Calu3 (cell line): ENCODE data around the gene PPFIBP2. TPM values are rescaled to one million over a fixed set of nuclear protein-coding genes. Genes with fewer than 3 reads are reported as not detected.

Experiments used
- BruUV-seq: library from RNA; stranded (reverse); fragments of 400-500 nt; replicated peaks from 2 replicates; lab custom pipeline; 2021; lab: Mats Ljungman, UMichigan
- CTCF ChIA-PET: fragments of 300-600 bp; sonication (Branson Sonifier 250); formaldehyde crosslinking; loops from one replicate; lab custom pipeline; 2022; ENCODE audit warnings: antibody characterized with exemption; lab: Charles Lee
- DNase-seq: peaks from one replicate; pipeline ENCODE4 v3.0.0; 2022
- H3K27ac Mint-ChIP-seq: one replicate; pipeline ENCODE4 v1.8.0; 2022; ENCODE audit warnings: mixed read lengths; ENCODE audit not compliant: unreplicated experiment
- H3K27me3 Mint-ChIP-seq: one replicate; pipeline ENCODE4 v1.8.0; 2022; ENCODE audit warnings: mixed read lengths; ENCODE audit not compliant: unreplicated experiment
- H3K36me3 Mint-ChIP-seq: one replicate; pipeline ENCODE4 v1.8.0; 2022; ENCODE audit warnings: mild to moderate bottlenecking, moderate library complexity, mixed read lengths; ENCODE audit not compliant: insufficient read depth, unreplicated experiment
- H3K4me1 Mint-ChIP-seq: one replicate; pipeline ENCODE4 v1.8.0; 2022; ENCODE audit warnings: mild to moderate bottlenecking, low read depth, mixed read lengths; ENCODE audit not compliant: unreplicated experiment
- H3K4me3 Mint-ChIP-seq: one replicate; pipeline ENCODE4 v1.8.0; 2022; ENCODE audit warnings: mild to moderate bottlenecking, low read depth, moderate library complexity, mixed read lengths; ENCODE audit not compliant: unreplicated experiment
- H3K9me3 Mint-ChIP-seq: one replicate; pipeline ENCODE4 v1.8.0; 2022; ENCODE audit warnings: low read depth, mixed read lengths; ENCODE audit not compliant: unreplicated experiment
- CTCF ChIP-seq: fragments of 200-600 bp; IDR thresholded peaks from one replicate; pipeline ENCODE4 v1.8.0; 2022; ENCODE audit warnings: antibody characterized with exemption; ENCODE audit not compliant: unreplicated experiment
- intact Hi-C: fragments of 100-400 bp; cut with micrococcal nuclease; formaldehyde crosslinking; loops from one replicate; pipeline ENCODE4 v1.10.0; 2022; ENCODE audit not compliant: unreplicated experiment
- total RNA-seq: library from RNA; stranded (reverse); gene quantifications from 2 replicates; pipeline ENCODE4 v1.2.3, GENCODE V29; 2022

PPFIBP2 gene
- total RNA-seq, 1 experiment from 2014 or later, result 28.5 TPM

- Mint-ChIP-seq H3K27me3 (no peaks in the 10 kb centered on the region), H3K4me1 (no peaks in the 10 kb centered on the region), H3K27ac (no peak overlapping the region), H3K9me3 (no peaks in the 10 kb centered on the region), H3K4me3 (no peak overlapping the region), H3K36me3 (no peaks in the 10 kb centered on the region)
- no peak for TF ChIP-seq CTCF
- BruUV-seq, result no TSS peak
- intact Hi-C loops, result no loop called here
- CTCF ChIA-PET, result interaction anchor here (1.0 kb wide), 1 partner anchor 17 kb away, joined by 3 read pairs; no protein-coding TSS in a partner anchor
- DNase-seq, result no peak
Measured at GRCh38 chr11:7628660-7629059, 114.9 kb downstream of the PPFIBP2 start.

GRCh38 chr11:7630002-7630401, 116.2 kb downstream of the PPFIBP2 start:
- Mint-ChIP-seq H3K4me3 (no peak overlapping the region), H3K27ac (no peak overlapping the region), H3K4me1 (no peaks in the 10 kb centered on the region), H3K36me3 (peaks cover 5% of the 10 kb centered on the region), H3K9me3 (no peaks in the 10 kb centered on the region), H3K27me3 (no peaks in the 10 kb centered on the region)
- no peak for DNase-seq
- intact Hi-C loops, result no loop called here
- BruUV-seq, result no TSS peak
- no peak for TF ChIP-seq CTCF
- CTCF ChIA-PET, result no interaction called here

GRCh38 chr11:7632211-7632610, 118.4 kb downstream of the PPFIBP2 start:
- Mint-ChIP-seq H3K27me3 (no peaks in the 10 kb centered on the region), H3K4me1 (no peaks in the 10 kb centered on the region), H3K9me3 (no peaks in the 10 kb centered on the region), H3K36me3 (peaks cover 5% of the 10 kb centered on the region), H3K4me3 (no peak overlapping the region), H3K27ac (no peak overlapping the region)
- no peak for TF ChIP-seq CTCF
- no peak for DNase-seq
- BruUV-seq, result no TSS peak
- CTCF ChIA-PET, result no interaction called here
- intact Hi-C loops, result no loop called here

DNA sequence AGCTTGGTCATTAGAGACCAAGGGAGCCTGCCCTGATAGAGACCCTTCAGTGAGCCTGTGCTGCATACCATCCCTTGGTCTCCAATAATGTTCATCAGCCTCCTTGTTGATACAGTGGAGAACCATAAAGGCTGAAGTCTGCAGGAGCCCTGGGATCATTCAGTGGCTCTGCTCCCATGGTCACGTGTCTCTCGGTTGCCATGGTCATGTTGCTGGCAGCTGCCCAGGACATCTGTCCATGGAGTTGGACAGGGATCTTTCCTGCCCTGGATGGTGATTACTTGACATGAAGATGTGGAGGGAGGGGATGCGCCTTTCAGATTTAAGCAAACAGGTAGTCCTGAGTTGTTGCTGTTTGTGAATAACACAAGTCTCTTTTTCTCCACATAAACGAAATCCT, 121.3 kb downstream of the PPFIBP2 start:
- no peak for TF ChIP-seq CTCF
- no peak for DNase-seq
- no peak overlapping the region for H3K4me3 Mint-ChIP-seq
- H3K36me3 Mint-ChIP-seq, result peaks cover 12% of the 10 kb centered on the region
- H3K27ac Mint-ChIP-seq, result no peak overlapping the region
- H3K27me3 Mint-ChIP-seq, result no peaks in the 10 kb centered on the region
- H3K4me1 Mint-ChIP-seq, result no peaks in the 10 kb centered on the region
- intact Hi-C loops, result no loop called here
- no TSS peak for BruUV-seq
- H3K9me3 Mint-ChIP-seq, result no peaks in the 10 kb centered on the region
- CTCF ChIA-PET, result no interaction called here
